HepG2 (cell line): Measurements from ENCODE around the gene SH3BP5.

Experiments
- AHR ChIP-seq: IDR thresholded peaks from 2 replicates; pipeline ENCODE4 v1.6.1; 2018; ENCODE audit warnings: missing genetic modification reagents, missing compliant biosample characterization
- DMAP1 ChIP-seq: IDR thresholded peaks from 2 replicates; pipeline ENCODE4 v1.6.1; 2016
- MXI1 ChIP-seq: IDR thresholded peaks from 3 replicates; pipeline ENCODE4 v1.6.1; 2012; ENCODE audit warnings: low read depth, low read length, inconsistent platforms, borderline replicate concordance
- PHF8 ChIP-seq: sonication (generic); formaldehyde crosslinking; IDR thresholded peaks from 2 replicates; pipeline ENCODE4 v1.5.0; 2020; ENCODE audit warnings: missing genetic modification reagents
- POLR2AphosphoS5 ChIP-seq: IDR thresholded peaks from 2 replicates; pipeline ENCODE4 v1.6.1; 2012; ENCODE audit warnings: low read depth, low read length
- ZNF234 ChIP-seq: sonication (generic); formaldehyde crosslinking; conservative IDR thresholded peaks from 2 replicates; pipeline ENCODE4 v1.5.1; 2020; ENCODE audit warnings: mild to moderate bottlenecking, missing genetic modification reagents

GRCh38 chr3:15229262-15229661 lies 103.1 kb downstream of the SH3BP5 start:
- no peak for TF ChIP-seq MXI1
- TF ChIP-seq PHF8 (CRISPR knock-in tag): no peak
- no peak for TF ChIP-seq ZNF234 (CRISPR knock-in tag)
- no peak for TF ChIP-seq POLR2AphosphoS5
- no peak for TF ChIP-seq AHR
- no peak for TF ChIP-seq DMAP1 (CRISPR knock-in tag)
